ENCODE data around the gene RECQL. TPM values are rescaled to one million over a fixed set of nuclear protein-coding genes. Genes with fewer than 3 reads are reported as not detected.

Gene RECQL
- total and polyA plus RNA-seq, 2 of the 4 experiments (the other 2 are of a cell fraction): 29.4 to 67.0 TPM

GRCh38 chr12:21528953-21529352 lies 27.5 kb upstream of the RECQL start:
- Histone ChIP-seq H3K14ac (replicated peaks; ENCODE audit: low read depth, low read length) (no peak overlapping the region), H3K56ac (ENCODE audit: extremely low read depth, insufficient read depth, low read length) (no peak overlapping the region), H2BK120ac (ENCODE audit: low read depth, low read length) (no peak overlapping the region), H3K4me1 (ENCODE audit: control insufficient read depth, insufficient read depth, low read length) (no peaks in the 10 kb centered on the region), H3K18ac (ENCODE audit: low read depth, low read length) (no peak overlapping the region), H3K36me3 (ENCODE audit: control insufficient read depth, insufficient read depth, low read length) (no peaks in the 10 kb centered on the region), H3K27me3 (ENCODE audit: control insufficient read depth, insufficient read depth, low read length) (peaks cover 17% of the 10 kb centered on the region), H4K5ac (ENCODE audit: low read depth, low read length) (no peak overlapping the region), H3K4me2 (ENCODE audit: low read depth, low read length) (no peak overlapping the region), H3K4ac (ENCODE audit: low read depth, low read length) (no peak overlapping the region), H3K23ac (ENCODE audit: low read depth, low read length) (no peak overlapping the region), H3K27ac (ENCODE audit: insufficient read depth, low read length) (no peak overlapping the region), H2AK5ac (ENCODE audit: low read depth, low read length) (no peak overlapping the region), H4K91ac (ENCODE audit: insufficient read depth, low read depth, low read length) (no peak overlapping the region), H3K79me1 (ENCODE audit: low read depth in 1 of 2, low read length in 2 of 2) (no peaks in the 10 kb centered on the region), H3K4me3 (ENCODE audit: insufficient read depth, low read depth, low read length) (no peak overlapping the region), H4K8ac (ENCODE audit: low read depth in 2 of 2, low read length in 2 of 2) (no peak overlapping the region), H2BK15ac (ENCODE audit: low read depth, low read length) (no peak overlapping the region), H3K9ac (ENCODE audit: low read depth, low read length) (no peak overlapping the region), H3K9me3 (ENCODE audit: control insufficient read depth, insufficient read depth, low read length) (no peaks in the 10 kb centered on the region), H2AFZ (replicated peaks; ENCODE audit: low read length, poor library complexity) (no peak overlapping the region), H3K9me1 (ENCODE audit: insufficient read depth, low read length) (no peaks in the 10 kb centered on the region), H2BK20ac (ENCODE audit: low read depth, low read length) (no peak overlapping the region), H4K20me1 (ENCODE audit: insufficient read depth, low read length) (no peaks in the 10 kb centered on the region), H2AK9ac (replicated peaks; ENCODE audit: low read depth, low read length, poor library complexity) (no peak overlapping the region), H2BK5ac (ENCODE audit: low read depth, low read length, poor library complexity, severe bottlenecking) (no peak overlapping the region)
- no TSS peak for BruUV-seq (replicated peaks)
- in situ Hi-C loops (cut with MboI; ENCODE audit: low sequenced_read_pairs) (no loop called here), dilution Hi-C loops (cut with HindIII; ENCODE audit: low sequenced_read_pairs, unreplicated experiment) (no loop called here), intact Hi-C loops (cut with micrococcal nuclease) (no loop called here)
- POLR2A ChIA-PET (ENCODE audit: unreplicated experiment): no interaction called here
- 60% methylated on average over 4 of the region's 5 CpGs; no CpG with 5 or more reads in 1 of the 2 experiments for WGBS, 2 experiments (ENCODE audit: extremely low coverage in 2 of 2, insufficient read length in 1 of 2)
- ATAC-seq (ENCODE audit: low read depth): no peak
- CTCF ChIA-PET: no interaction called here
- no peak for DNase-seq
- TF ChIP-seq USF2 (IDR thresholded peaks at IDR 0.05; ENCODE audit: low read depth, low read length) (no peak), BHLHE40 (IDR thresholded peaks at IDR 0.05; ENCODE audit: low read depth, low read length) (no peak), MAZ (IDR thresholded peaks at IDR 0.05; ENCODE audit: borderline replicate concordance, low read depth, low read length) (no peak), RFX5 (IDR thresholded peaks at IDR 0.05; ENCODE audit: low read depth, low read length) (no peak), CHD1 (IDR thresholded peaks at IDR 0.05; ENCODE audit: low read depth, low read length) (no peak), MXI1 (IDR thresholded peaks at IDR 0.05; ENCODE audit: borderline replicate concordance, low read depth, low read length) (no peak), SMC3 (IDR thresholded peaks at IDR 0.05; ENCODE audit: low read depth, low read length) (no peak), CEBPB (IDR thresholded peaks at IDR 0.05; ENCODE audit: low read depth, low read length) (no peak), MAFK (IDR thresholded peaks at IDR 0.05; ENCODE audit: low read depth, low read length) (no peak), RCOR1 (IDR thresholded peaks at IDR 0.05; ENCODE audit: insufficient replicate concordance, low read length) (no peak), POLR2A (IDR thresholded peaks at IDR 0.05; ENCODE audit: low read depth, low read length) (no peak), CTCF (conservative IDR thresholded peaks at IDR 0.05; ENCODE audit: low read depth, low read length) (no peak), ELK1 (IDR thresholded peaks at IDR 0.05; ENCODE audit: borderline replicate concordance, low read depth, low read length) (no peak)
